Measurements from ENCODE around the gene SMYD3. TPM values are rescaled to one million over a fixed set of nuclear protein-coding genes. Genes with fewer than 3 reads are reported as not detected.

The SMYD3 gene
- total RNA-seq, 1 experiment from 2014 or later, result 25.5 TPM

DNA sequence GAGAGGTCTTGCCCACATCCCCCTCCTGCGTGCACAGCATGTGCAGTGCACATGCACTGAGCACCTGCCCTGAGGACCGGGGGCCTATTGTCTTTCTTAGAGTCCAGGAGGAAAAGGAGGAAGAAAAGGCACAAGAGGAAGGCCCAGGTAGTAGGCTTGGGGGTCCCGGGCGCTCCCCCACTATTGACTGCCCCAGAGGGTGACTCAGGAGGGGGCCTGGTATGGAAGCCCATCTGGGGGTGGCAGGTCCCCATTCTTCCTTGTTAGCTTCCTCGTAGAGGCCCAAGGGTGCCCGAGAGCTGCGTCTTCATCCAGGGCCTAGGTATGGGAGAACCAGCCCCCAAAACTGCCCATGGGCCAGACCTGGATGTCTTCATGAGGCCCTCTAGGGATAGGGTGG, 4.1 kb upstream of the SMYD3 start:
- no peak overlapping the region for H2BK5ac ChIP-seq (ENCODE audit: insufficient read length, low read length)
- no peaks in the 10 kb centered on the region for H3K79me2 ChIP-seq (ENCODE audit: insufficient read depth, low read length)
- no peaks in the 10 kb centered on the region for H3K23me2 ChIP-seq (ENCODE audit: insufficient read length, low read depth, low read length, poor library complexity, severe bottlenecking)
- H3K79me1 ChIP-seq (ENCODE audit: insufficient read depth, low read depth, low read length, poor library complexity, severe bottlenecking), result no peaks in the 10 kb centered on the region
- H4K8ac ChIP-seq (replicated peaks; ENCODE audit: insufficient read length, low read depth, low read length), result no peak overlapping the region
- peaks cover 5% of the 10 kb centered on the region for H3K9me3 ChIP-seq (ENCODE audit: control insufficient read depth, low read depth, low read length)
- no peak overlapping the region for H2BK15ac ChIP-seq (ENCODE audit: low read depth, low read length)
- Mint-ChIP-seq H3K27ac (no peak overlapping the region), H3K4me3 (no peak overlapping the region), H3K27me3 (ENCODE audit: low read depth) (peaks cover 4% of the 10 kb centered on the region), H3K9me3 (peaks cover 24 to 28% of the 10 kb centered on the region in 2 experiments), H3K36me3 (ENCODE audit: insufficient read depth in 1 of 3, low read depth in 3 of 3) (peaks cover 2 to 8% (median 3%) of the 10 kb centered on the region in 3 experiments; a peak in 2 of 7 replicates), H3K4me1 (peaks cover 5 to 8% of the 10 kb centered on the region in 2 experiments)
- H3K4me2 ChIP-seq (ENCODE audit: insufficient read depth, insufficient read length, low read length), result no peak overlapping the region
- H2BK20ac ChIP-seq (ENCODE audit: low read depth, low read length, poor library complexity, severe bottlenecking), result no peak overlapping the region
- DNase-seq, result no peak
- no peak overlapping the region for H3T11ph ChIP-seq (ENCODE audit: low read length)
- H3K14ac ChIP-seq (ENCODE audit: insufficient read depth, low read length), result no peak overlapping the region
- no peak overlapping the region for H4K91ac ChIP-seq (ENCODE audit: insufficient read length, low read depth, low read length)
- TF ChIP-seq, protein P1, sequence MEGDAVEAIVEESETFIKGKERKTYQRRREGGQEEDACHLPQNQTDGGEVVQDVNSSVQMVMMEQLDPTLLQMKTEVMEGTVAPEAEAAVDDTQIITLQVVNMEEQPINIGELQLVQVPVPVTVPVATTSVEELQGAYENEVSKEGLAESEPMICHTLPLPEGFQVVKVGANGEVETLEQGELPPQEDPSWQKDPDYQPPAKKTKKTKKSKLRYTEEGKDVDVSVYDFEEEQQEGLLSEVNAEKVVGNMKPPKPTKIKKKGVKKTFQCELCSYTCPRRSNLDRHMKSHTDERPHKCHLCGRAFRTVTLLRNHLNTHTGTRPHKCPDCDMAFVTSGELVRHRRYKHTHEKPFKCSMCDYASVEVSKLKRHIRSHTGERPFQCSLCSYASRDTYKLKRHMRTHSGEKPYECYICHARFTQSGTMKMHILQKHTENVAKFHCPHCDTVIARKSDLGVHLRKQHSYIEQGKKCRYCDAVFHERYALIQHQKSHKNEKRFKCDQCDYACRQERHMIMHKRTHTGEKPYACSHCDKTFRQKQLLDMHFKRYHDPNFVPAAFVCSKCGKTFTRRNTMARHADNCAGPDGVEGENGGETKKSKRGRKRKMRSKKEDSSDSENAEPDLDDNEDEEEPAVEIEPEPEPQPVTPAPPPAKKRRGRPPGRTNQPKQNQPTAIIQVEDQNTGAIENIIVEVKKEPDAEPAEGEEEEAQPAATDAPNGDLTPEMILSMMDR (conservative IDR thresholded peaks at IDR 0.05), result no peak
- no peak overlapping the region for H2BK120ac ChIP-seq (ENCODE audit: low read depth, low read length, poor library complexity, severe bottlenecking)
- no peak overlapping the region for H2AFZ ChIP-seq (ENCODE audit: low read length)
- H3K4me1 ChIP-seq (ENCODE audit: insufficient read depth, low read length), result no peaks in the 10 kb centered on the region
- H3K27me3 ChIP-seq (ENCODE audit: insufficient read depth, low read length), result no peaks in the 10 kb centered on the region; the same call in 1 of the 2 replicates
- H2AK5ac ChIP-seq (ENCODE audit: insufficient read length, low read length), result no peak overlapping the region
- no peaks in the 10 kb centered on the region for H4K20me1 ChIP-seq (ENCODE audit: control insufficient read depth, insufficient read depth, insufficient read length)
- H3K27ac ChIP-seq (ENCODE audit: insufficient read length, low read depth, low read length), result no peak overlapping the region
- no peak overlapping the region for H3K56ac ChIP-seq (ENCODE audit: insufficient read length, low read depth, low read length)
- H3K23ac ChIP-seq (ENCODE audit: insufficient read length, low read depth, low read length), result no peak overlapping the region
- H3K18ac ChIP-seq (ENCODE audit: insufficient read length, low read depth, low read length), result no peak overlapping the region
- no CpG with 5 or more reads among the region's 7 CpGs for WGBS (ENCODE audit: extremely low coverage, insufficient read length, low lambda C conversion rate)
- H3K4ac ChIP-seq (ENCODE audit: low read depth, low read length), result no peak overlapping the region
- H3K9ac ChIP-seq (ENCODE audit: extremely low read depth, insufficient read length, low read length), result no peak overlapping the region
- H4K5ac ChIP-seq (ENCODE audit: insufficient read length, low read depth, low read length), result no peak overlapping the region
- no peak overlapping the region for H2BK12ac ChIP-seq (ENCODE audit: insufficient read length, low read depth, low read length)

All from H9 (cell line).